NCI-H2029 treated with DMSO at 0.1 percent for 48 hours (cell line): Measurements from ENCODE around the gene YKT6.
"Not testable (repeated sequence)": the region's sequence is repeated elsewhere in the genome, so short reads cannot be mapped to it uniquely, and the experiment has no call there.

Experiments used
- DNase-seq: peaks from one replicate; lab custom pipeline; 2025; lab: John Stamatoyannopoulos, UW

YKT6 gene

GRCh38 chr7:44193011-44193802, 7.6 kb upstream of the YKT6 start:
- no peak for DNase-seq

- no peak for DNase-seq
Measured at GRCh38 chr7:44194069-44194468, 6.7 kb upstream of the YKT6 start.

- DNase-seq: no peak
Measured at GRCh38 chr7:44194562-44195145, 6.1 kb upstream of the YKT6 start.

- DNase-seq: no peak
Measured at GRCh38 chr7:44195889-44196288, 4.9 kb upstream of the YKT6 start.

GRCh38 chr7:44196450-44196872, 4.3 kb upstream of the YKT6 start:
- no peak for DNase-seq

- DNase-seq: no peak
Measured at GRCh38 chr7:44197474-44197873, 3.3 kb upstream of the YKT6 start.

- DNase-seq: not testable (repeated sequence)
Measured at GRCh38 chr7:44200163-44200562, 615 bp upstream of the YKT6 start.

- DNase-seq: no peak
Measured at GRCh38 chr7:44201813-44202212, 1.0 kb downstream of the YKT6 start.

GRCh38 chr7:44206008-44206407, 5.2 kb downstream of the YKT6 start:
- DNase-seq: no peak

GRCh38 chr7:44208085-44208484, 7.3 kb downstream of the YKT6 start:
- no peak for DNase-seq

- DNase-seq: no peak
Measured at GRCh38 chr7:44210107-44210506, 9.3 kb downstream of the YKT6 start.

- DNase-seq: no peak
Measured at GRCh38 chr7:44211126-44211675, 10.4 kb downstream of the YKT6 start.

- no peak for DNase-seq
Measured at GRCh38 chr7:44212018-44212417, 11.2 kb downstream of the YKT6 start.

GRCh38 chr7:44212581-44213184, 11.9 kb downstream of the YKT6 start:
- no peak for DNase-seq

GRCh38 chr7:44213206-44213876, 12.6 kb downstream of the YKT6 start:
- DNase-seq: no peak

- DNase-seq: no peak
Measured at GRCh38 chr7:44213877-44214388, 13.2 kb downstream of the YKT6 start.

GRCh38 chr7:44215531-44215930, 14.8 kb downstream of the YKT6 start:
- no peak for DNase-seq

- no peak for DNase-seq
Measured at GRCh38 chr7:44216019-44216418, 15.2 kb downstream of the YKT6 start.

GRCh38 chr7:44216521-44217222, 15.9 kb downstream of the YKT6 start:
- no peak for DNase-seq

- DNase-seq: no peak
Measured at GRCh38 chr7:44217223-44217714, 16.5 kb downstream of the YKT6 start.

GRCh38 chr7:44217852-44218402, 17.1 kb downstream of the YKT6 start:
- DNase-seq: no peak
